Testis (tissue), 3 donors: Measurements from ENCODE around the gene RBM28. TPM values are rescaled to one million over a fixed set of nuclear protein-coding genes. Genes with fewer than 3 reads are reported as not detected.

Experiments
- DNase-seq: peaks from one replicate; pipeline ENCODE4 v3.0.0-alpha.2; 2019
- H3K27ac ChIP-seq, 2 donors: fragments of 200-600 bp; sonication (generic); one replicate each; pipeline ENCODE4 v1.5.1; 2019
- H3K27me3 ChIP-seq: fragments of 200-600 bp; sonication (generic); one replicate; pipeline ENCODE4 v1.5.1; 2019
- H3K36me3 ChIP-seq: fragments of 200-600 bp; sonication (generic); one replicate; pipeline ENCODE4 v1.5.1; 2017; ENCODE audit warnings: low read depth; ENCODE audit errors: missing control alignments
- H3K4me1 ChIP-seq: fragments of 200-600 bp; sonication (generic); one replicate; pipeline ENCODE4 v1.5.1; 2019
- H3K4me3 ChIP-seq, 2 donors: fragments of 200-600 bp; sonication (generic); one replicate each; pipeline ENCODE4 v1.5.1; 2017 to 2019
- H3K9me3 ChIP-seq: fragments of 200-600 bp; sonication (generic); one replicate; pipeline ENCODE4 v1.5.1; 2017
- CTCF ChIP-seq, 3 experiments: fragments of 450-650 bp in 2 of 3; fragments of 200-600 bp in 1 of 3; sonication (generic) in 1 of 3; IDR thresholded peaks; one replicate each; pipeline ENCODE4 v1.5.1; 2016 to 2019; ENCODE audit warnings: antibody characterized with exemption in 3 of 3, mild to moderate bottlenecking in 2 of 3, moderate library complexity in 1 of 3
- POLR2A ChIP-seq: fragments of 450-650 bp; IDR thresholded peaks from one replicate; pipeline ENCODE4 v1.6.1; 2017; ENCODE audit warnings: antibody characterized with exemption, mild to moderate bottlenecking, moderate library complexity
- WGBS, 2 donors: methylation state at CpG; one replicate each; pipeline ENCODE4 v1.1.5; 2018; 5-methylcytosine and 5-hydroxymethylcytosine counted together
- intact Hi-C: fragments of 100-400 bp; cut with DNase I; formaldehyde crosslinking; loops from one replicate; pipeline ENCODE4 v1.15.1; 2023; ENCODE audit warnings: low total_unique reads
- polyA plus RNA-seq: library from polyadenylated mRNA; stranded (reverse); fragments of 350-450 nt; fragmentation: Illumina TruSeq; extraction: RNeasy Lipid Tissue Mini Kit (QIAGEN cat#74804); gene quantifications from one replicate; pipeline ENCODE4 v1.2.3, GENCODE V29; 2014; ENCODE audit warnings: low read depth, low replicate concordance; ENCODE audit not compliant: insufficient read depth
- total RNA-seq, 2 donors: library from RNA; depleted of rRNA; stranded (reverse); fragments of >200 nt; gene quantifications; one replicate each; pipeline ENCODE4 v1.2.3, GENCODE V29; 2016

Gene RBM28
- total and polyA plus RNA-seq, 3 donors from 2014 or later = 25.7 to 58.3 (median 54.5) TPM

- intact Hi-C loops = no loop called here
- WGBS, 2 donors = 73 to 76% methylated on average over 3 of the region's 3 CpGs
- H3K27ac ChIP-seq = no peak overlapping the region
- no peaks in the 10 kb centered on the region for H3K9me3 ChIP-seq
- TF ChIP-seq CTCF (IDR thresholded peaks at IDR 0.05) = no peak
- no peak for TF ChIP-seq POLR2A
- no peaks in the 10 kb centered on the region for H3K36me3 ChIP-seq
- no peaks in the 10 kb centered on the region for H3K4me1 ChIP-seq
- no peaks in the 10 kb centered on the region for H3K27me3 ChIP-seq
- no peak for DNase-seq
- no peak overlapping the region for H3K4me3 ChIP-seq
These were observed 9.5 kb upstream of the RBM28 start for GRCh38 chr7:128353189-128353588.

- H3K4me1 ChIP-seq = no peaks in the 10 kb centered on the region
- DNase-seq = no peak
- no peak overlapping the region for H3K27ac ChIP-seq
- TF ChIP-seq CTCF (IDR thresholded peaks at IDR 0.05) (no peak), POLR2A (no peak)
- no peak overlapping the region for H3K4me3 ChIP-seq
- H3K27me3 ChIP-seq = no peaks in the 10 kb centered on the region
- intact Hi-C loops = no loop called here
- no peaks in the 10 kb centered on the region for H3K9me3 ChIP-seq
- WGBS, 2 donors = 56 to 67% methylated on average over 8 of the region's 8 CpGs
- H3K36me3 ChIP-seq = no peaks in the 10 kb centered on the region
These were observed 8.9 kb upstream of the RBM28 start for GRCh38 chr7:128352636-128353035.

DNA sequence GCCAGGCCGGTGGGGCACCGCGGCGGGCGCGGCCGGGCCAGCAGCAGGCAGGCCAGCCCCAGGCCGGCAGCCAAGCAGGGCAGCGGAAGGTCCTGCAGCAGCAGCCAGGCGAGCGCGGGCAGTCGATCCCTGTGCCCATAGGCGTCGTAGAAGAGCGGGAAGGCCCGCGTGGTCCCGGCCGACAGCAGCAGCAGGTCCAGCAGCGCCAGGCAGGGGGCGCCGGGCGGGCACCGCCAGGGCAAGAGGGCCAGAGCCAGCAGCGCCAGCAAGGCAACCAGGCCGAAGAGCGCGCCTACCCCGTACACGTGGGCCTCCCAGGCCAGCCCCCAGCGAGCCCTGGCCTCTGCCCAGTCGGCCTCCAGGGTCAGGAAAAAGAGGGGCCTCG, 8.4 kb upstream of the RBM28 start:
- Histone ChIP-seq H3K4me1 (no peaks in the 10 kb centered on the region), H3K36me3 (no peaks in the 10 kb centered on the region), H3K27ac (no peak overlapping the region), H3K27me3 (no peaks in the 10 kb centered on the region), H3K4me3 (peak overlapping the region in 1 of 2 donors; percentile 31), H3K9me3 (no peaks in the 10 kb centered on the region)
- TF ChIP-seq CTCF (IDR thresholded peaks at IDR 0.05) (peak in 2 of 3 experiments; percentile 32 to 44), POLR2A (no peak)
- WGBS, 2 donors = 8 to 12% methylated on average over 2 to 21 of the region's 34 CpGs
- peak; percentile 64 for DNase-seq
- intact Hi-C loops = no loop called here

- H3K4me3 ChIP-seq = peak overlapping the region; percentile 31 to 47
- 4 to 8% methylated on average over 5 to 91 of the region's 97 CpGs for WGBS, 2 donors
- no peaks in the 10 kb centered on the region for H3K9me3 ChIP-seq
These were observed 7.8 kb upstream of the RBM28 start for GRCh38 chr7:128351296-128352152.

More at GRCh38 chr7:128351296-128352152, 7.8 kb upstream of the RBM28 start:
- intact Hi-C loops = no loop called here
- H3K36me3 ChIP-seq = no peaks in the 10 kb centered on the region
- no peak for DNase-seq
- TF ChIP-seq CTCF (IDR thresholded peaks at IDR 0.05) (no peak), POLR2A (no peak)
- no peaks in the 10 kb centered on the region for H3K4me1 ChIP-seq
- no peak overlapping the region for H3K27ac ChIP-seq
- no peaks in the 10 kb centered on the region for H3K27me3 ChIP-seq
